GM19397 (cell line): ENCODE data around the gene HAGHL.
"Not testable (repeated sequence)": the region's sequence is repeated elsewhere in the genome, so short reads cannot be mapped to it uniquely, and the experiment has no call there.

Experiments
- ATAC-seq: cut with Tn5 transposase; IDR thresholded peaks from one replicate; pipeline ENCODE4 v1.9.1; 2021; ENCODE audit warnings: mild to moderate bottlenecking, moderate library complexity; ENCODE audit not compliant: unreplicated experiment

The HAGHL gene

GRCh38 chr16:732332-732731, 5.4 kb downstream of the HAGHL start:
- no peak for ATAC-seq

GRCh38 chr16:732936-733335, 6.0 kb downstream of the HAGHL start:
- ATAC-seq, result no peak

DNA sequence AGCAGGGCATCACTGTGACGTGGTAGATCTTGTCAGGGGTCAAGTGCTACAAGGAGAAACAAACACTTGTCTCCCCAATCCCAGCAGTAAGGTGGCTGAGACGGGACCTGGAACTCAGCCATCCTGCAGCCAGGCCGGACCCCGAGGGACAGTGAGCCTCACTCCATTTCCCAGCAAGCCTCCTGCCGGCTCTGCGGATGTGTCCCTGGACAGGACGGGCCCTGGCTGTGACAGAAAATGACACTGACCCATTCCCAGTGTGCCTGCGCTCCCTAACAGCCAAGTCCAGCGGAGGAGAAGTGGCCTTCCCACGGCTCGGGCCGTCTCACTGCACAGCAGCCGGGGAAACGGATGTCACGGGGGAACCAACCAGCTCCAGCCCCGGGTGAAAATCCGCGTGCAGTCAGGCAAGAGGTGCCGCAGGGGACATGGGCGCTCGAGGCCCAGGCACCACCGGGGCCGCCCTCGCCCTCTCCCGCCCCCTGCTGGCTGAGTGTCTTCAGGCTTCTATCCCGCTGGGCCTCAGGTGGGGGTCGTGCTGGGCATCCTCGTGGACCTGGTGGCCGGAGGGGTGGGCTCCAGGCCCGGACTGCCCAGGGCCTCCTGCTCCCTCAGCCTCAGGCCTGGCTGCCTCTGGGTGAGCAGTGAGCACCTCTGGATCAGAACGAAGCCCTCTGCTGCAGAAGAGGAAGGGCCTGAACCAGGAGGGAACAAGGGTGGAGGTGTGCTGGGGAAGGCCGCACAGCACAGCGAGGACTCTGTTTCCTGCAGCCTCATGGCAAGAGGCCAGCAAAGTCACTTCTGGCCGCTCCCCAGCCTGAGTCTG, 6.7 kb downstream of the HAGHL start:
- no peak for ATAC-seq

DNA sequence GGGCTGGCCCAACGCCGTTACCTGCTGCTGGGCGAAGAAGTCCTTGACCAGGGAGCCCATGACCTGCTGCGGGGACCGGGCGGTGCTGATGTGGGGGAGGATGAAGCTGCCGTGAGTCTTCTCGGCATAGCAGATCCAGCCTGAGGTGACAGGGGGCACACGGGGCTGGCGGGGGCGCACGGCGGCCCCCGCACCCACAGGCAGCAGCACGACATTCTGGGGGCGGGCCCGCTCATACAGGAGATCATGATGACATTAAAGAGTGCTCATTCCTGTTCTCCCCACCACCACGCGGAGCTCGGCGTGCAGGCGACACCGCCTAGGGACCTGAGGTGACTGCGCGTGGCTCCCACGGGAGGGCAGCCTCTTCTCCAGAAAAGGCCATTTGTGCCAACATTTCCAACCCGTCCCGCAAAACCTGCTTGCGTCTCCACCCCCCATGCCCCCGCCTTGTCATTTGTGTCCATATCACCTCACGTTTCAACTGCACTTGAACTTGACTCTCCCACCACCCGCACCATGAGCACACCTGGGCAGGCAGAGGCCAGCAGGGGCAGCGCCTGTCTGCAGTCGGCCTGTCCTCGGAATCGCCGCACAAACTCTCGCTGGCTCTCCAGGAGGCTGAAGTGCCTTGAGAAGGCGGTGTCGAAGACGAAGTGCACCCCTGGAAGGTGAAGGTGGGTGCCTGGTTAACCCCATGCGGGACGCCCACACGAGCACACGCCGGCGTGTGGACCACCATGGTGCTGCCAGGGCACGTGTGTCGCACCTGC, 7.5 kb downstream of the HAGHL start:
- ATAC-seq, result no peak

- ATAC-seq, result no peak
Measured at GRCh38 chr16:734981-735881, 8.3 kb downstream of the HAGHL start.

DNA sequence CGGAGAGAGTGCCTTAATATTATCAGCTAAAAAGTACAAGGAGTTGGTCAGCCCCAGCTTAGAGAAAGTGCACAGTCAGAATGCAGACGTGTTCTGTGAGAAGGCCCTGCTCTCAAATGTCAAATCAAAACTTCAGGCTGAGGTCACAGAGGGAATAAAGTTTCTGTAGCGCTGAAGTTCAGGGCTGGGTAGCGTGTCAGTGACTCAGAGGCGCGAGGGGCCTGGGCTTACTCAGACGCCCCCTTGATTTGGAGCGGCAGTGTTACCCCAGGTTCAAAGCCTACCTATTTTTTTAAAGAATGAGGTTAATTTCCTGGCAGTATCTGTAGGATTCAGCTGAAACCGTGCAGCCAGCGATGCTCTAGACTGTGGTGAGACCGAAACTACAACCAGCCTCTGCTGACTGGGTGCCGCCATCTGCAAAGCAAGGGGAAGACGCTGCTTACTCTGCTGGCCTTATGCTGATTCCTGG, 9.1 kb downstream of the HAGHL start:
- ATAC-seq, result no peak

GRCh38 chr16:736936-737481, 10.1 kb downstream of the HAGHL start:
- no peak for ATAC-seq

- no peak for ATAC-seq
Measured at GRCh38 chr16:739560-740458, 12.9 kb downstream of the HAGHL start.

DNA sequence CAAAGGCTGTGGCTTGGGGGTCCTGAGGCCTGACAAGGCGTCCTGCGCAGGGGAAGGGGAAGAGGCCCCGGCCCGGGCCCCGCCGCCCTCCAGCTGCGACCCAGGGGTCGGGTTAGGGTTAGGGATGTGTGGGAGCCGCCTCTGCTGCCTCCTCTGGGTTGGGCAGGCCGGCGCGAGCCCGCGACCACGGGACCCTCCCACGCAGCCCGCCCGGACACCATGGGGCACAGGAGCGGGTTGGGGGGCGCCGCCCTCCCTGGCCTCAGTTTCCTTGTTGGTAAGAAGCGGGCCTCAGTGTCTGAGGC, 13.5 kb downstream of the HAGHL start:
- ATAC-seq, result peak; percentile 18

DNA sequence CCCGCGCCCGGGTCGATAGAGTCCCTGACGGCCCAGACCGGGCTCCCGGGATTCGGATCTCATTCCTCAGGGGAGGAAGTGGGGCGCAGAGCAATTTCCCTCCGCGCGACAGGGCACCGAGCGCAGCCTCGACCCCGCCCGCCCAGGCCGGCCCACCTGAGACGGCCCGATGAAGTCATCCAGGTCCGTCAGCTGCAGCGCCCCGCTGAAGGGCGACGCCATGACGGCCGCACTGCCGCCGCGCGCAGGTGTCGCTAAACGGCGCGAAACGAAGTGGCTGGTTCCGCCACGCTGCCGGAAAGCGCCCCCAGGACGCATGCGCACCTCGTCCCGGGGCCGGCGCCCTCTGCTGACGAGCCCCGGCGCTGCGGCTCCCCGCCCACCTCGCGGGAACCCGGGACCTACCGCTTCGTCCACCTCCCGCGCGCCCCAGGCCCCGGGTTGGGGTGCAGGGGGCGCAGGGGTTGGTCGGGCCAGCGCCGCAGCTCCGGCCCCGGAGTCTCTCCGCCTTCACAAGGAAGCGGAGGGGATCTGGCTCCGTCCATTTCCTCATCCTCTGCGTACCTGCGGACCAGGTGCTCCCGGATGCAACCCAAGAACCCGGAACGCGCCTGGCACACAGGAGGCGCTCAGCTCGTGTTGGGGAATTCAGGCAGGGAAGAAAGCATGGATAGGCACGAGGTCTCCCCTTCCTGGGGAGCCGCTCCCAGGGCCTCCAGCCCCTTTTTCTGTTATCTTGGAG, 14.0 kb downstream of the HAGHL start, which contains the start of gene CIAO3:
CIAO3 (minus strand) TSS at position 234 of the 742 bp plus-strand sequence; CDS start at position 222, 12 bp downstream.
- peak; percentile 78 for ATAC-seq

DNA sequence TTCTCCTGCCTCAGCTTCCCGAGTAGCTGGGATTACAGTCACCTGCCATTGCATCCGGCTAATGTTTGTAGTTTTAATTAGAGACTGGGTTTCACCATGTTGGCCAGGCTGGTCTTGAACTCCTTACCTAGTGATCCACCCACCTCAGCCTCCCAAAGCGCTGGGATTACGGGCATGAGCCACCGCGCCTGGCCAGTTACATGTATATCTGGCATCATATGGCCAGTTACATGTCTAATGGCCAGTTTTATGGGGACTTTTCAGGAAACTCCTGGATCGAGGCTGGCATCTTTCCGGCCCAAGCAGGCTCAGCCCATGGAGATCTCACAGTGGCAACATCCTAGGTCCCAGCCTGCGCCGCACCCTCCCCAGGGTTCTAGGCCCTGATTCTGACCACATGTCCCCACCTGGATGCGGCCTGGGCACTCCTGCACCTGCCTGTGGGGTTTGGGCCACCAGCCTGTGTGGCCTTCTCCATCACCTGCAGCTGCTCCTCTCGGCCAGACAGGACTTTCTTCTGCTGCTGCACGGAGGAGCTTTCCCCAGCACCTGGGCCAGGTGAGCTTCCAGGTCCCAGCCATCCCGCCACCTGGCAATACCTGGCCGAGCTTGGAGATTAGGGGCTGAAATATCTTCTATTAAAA, 15.2 kb downstream of the HAGHL start:
- no peak for ATAC-seq

DNA sequence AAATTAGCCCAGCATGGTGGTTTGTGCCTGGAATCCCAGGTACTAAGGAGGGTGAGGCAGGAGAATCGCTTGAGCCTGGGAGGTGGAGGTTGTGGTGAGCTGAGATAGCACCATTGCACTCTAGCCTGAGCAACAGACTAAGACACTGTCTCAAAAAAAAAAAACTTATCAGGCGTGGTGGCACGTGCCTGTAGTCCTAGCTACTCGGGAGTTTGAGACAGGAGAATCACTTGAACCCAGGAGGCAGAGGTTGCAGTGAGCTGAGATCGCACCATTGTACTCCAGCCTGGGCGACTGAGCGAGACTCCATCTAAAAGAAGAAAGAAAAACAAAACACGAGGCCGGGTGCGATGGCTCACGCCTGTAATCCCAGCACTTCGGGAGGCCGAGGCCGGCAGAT, 16.0 kb downstream of the HAGHL start:
- ATAC-seq, result not testable (repeated sequence)

GRCh38 chr16:743794-744500, 17.0 kb downstream of the HAGHL start:
- no peak for ATAC-seq

DNA sequence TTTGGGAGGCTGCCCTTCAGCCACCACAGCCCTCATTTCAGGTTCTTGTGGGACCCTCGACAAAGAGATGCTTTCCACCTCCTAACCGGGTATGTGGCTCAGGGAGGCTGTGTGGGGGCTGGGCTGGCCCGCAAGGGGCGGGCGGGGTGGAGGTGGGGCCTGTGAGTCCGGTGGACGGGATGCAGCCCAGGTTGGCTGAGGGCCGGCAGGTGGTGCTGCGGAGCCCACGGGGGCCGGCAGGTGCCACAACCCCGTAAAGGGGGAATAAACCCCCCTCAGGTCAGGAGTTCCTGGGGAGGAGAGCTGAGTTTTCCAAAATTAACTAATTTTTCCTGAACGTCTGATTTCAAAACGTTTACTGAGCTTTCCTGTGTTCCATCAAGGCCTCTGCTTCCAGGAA, 18.8 kb downstream of the HAGHL start:
- no peak for ATAC-seq

- ATAC-seq, result no peak
Measured at GRCh38 chr16:746637-747036, 19.7 kb downstream of the HAGHL start.

DNA sequence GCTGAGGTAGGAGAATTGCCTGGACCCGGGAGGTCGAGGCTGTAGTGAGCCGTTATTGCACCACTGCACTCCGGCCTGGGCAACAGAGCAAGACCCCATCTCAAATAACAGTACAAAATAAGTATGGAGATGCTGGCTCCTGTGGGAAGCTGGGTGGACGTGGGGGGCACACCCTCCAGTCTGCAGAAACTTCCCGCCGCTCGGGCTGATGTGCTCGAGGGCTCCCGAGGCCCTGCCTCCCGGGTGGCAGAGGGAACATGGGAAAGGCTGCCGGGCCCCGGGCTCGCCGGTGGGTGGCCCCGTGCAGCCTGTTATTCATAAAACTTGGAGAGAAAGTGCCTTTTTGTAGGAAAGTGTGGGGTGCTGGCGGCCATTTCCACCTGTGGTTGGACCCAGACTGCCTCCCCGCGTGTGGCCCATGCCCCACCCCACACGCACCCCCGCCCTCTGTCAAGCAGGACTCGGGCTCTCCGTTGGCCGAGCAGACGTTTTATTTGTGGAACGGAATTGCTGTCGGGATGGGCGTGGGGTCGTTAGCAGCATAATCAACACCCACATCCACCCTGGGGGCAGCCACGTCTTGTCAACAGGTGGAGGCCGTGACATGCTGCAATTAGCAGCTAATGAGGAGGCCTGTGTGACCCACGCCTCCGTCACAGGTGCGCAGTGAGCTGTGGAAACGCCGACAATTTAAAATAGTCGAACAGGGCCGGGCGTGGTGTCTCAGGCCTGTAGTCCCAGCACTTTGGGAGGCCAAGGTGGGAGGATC, 21.3 kb downstream of the HAGHL start:
- no peak for ATAC-seq

- ATAC-seq, result no peak
Measured at GRCh38 chr16:749010-749409, 22.1 kb downstream of the HAGHL start.
